Endothelial cell of umbilical vein (primary cell): Measurements from ENCODE around the gene PDZD4. TPM values are rescaled to one million over a fixed set of nuclear protein-coding genes. Genes with fewer than 3 reads are reported as not detected.

ENCODE experiments used
- BruUV-seq: library from RNA; stranded (reverse); fragments of 400-500 nt; replicated peaks from 2 replicates; lab custom pipeline; 2021; lab: Mats Ljungman, UMichigan
- CTCF ChIA-PET: fragments of 300-600, 350-600 bp; sonication (Branson Sonifier 250); formaldehyde crosslinking; loops from one replicate; lab custom pipeline; 2021; ENCODE audit warnings: antibody characterized with exemption, inconsistent platforms; lab: Charles Lee
- POLR2A ChIA-PET: fragments of 300-600, 350-600 bp; sonication (Branson Sonifier 250); formaldehyde crosslinking; loops from one replicate; lab custom pipeline; 2021; ENCODE audit warnings: antibody characterized with exemption, inconsistent platforms; lab: Charles Lee
- DNase-seq: peaks from one replicate; pipeline ENCODE4 v3.0.0-alpha.2; 2011; ENCODE audit warnings: low read depth, low spot score
- FAIRE-seq: peaks from 2 replicates; lab custom pipeline; 2011; peaks lifted over from hg19 to GRCh38; lab: Jason Lieb, UNC
- H2AFZ ChIP-seq: 2 replicates; pipeline ENCODE4 v1.6.0; 2012; ENCODE audit warnings: low read depth, low read length, control low read depth, inconsistent platforms
- H3K27ac ChIP-seq: 2 replicates; pipeline ENCODE4 v1.5.1; 2011; ENCODE audit warnings: low read depth, mild to moderate bottlenecking, control low read depth, low read length, moderate library complexity; ENCODE audit not compliant: insufficient read depth
- H3K27me3 ChIP-seq, 2 experiments: 2 replicates each; pipeline versions ENCODE4 v1.6.0 to v1.6.1; 2011; ENCODE audit warnings: low read length in 2 of 2, mixed read lengths in 1 of 2; ENCODE audit not compliant: control insufficient read depth in 2 of 2, insufficient read depth in 2 of 2
- H3K36me3 ChIP-seq, 2 experiments: 2 replicates in 1 of 2; 3 replicates in 1 of 2; pipeline ENCODE4 v1.5.1; 2011; ENCODE audit warnings: low read length in 2 of 2, mild to moderate bottlenecking in 1 of 2, moderate library complexity in 1 of 2; ENCODE audit not compliant: control insufficient read depth in 2 of 2, insufficient read depth in 2 of 2; ENCODE audit errors: extremely low read depth in 1 of 2
- H3K4me1 ChIP-seq: 3 replicates; pipeline ENCODE4 v1.5.1; 2011; ENCODE audit warnings: mild to moderate bottlenecking, low read length; ENCODE audit not compliant: control insufficient read depth, insufficient read depth; ENCODE audit errors: extremely low read depth
- H3K4me2 ChIP-seq: 2 replicates; pipeline ENCODE4 v1.6.1; 2011; ENCODE audit warnings: low read length, control low read depth, mixed read lengths; ENCODE audit not compliant: insufficient read depth
- H3K4me3 ChIP-seq, 3 experiments: fragments of 200-600 bp in 1 of 3; sonication (generic), shearing (Covaris generic) in 1 of 3; replicated peaks in 1 of 3; 2 replicates each; pipeline ENCODE4 v1.5.1; 2011 to 2016; ENCODE audit warnings: control low read depth in 3 of 3, low read length in 3 of 3, mild to moderate bottlenecking in 2 of 3, inconsistent platforms in 1 of 3, low read depth in 1 of 3, moderate library complexity in 1 of 3; ENCODE audit not compliant: insufficient read depth in 1 of 3
- H3K79me2 ChIP-seq: 2 replicates; pipeline ENCODE4 v1.6.0; 2012; ENCODE audit warnings: low read length, inconsistent platforms; ENCODE audit not compliant: control insufficient read depth, insufficient read depth
- H3K9ac ChIP-seq: replicated peaks from 2 replicates; pipeline ENCODE3; 2011; ENCODE audit warnings: low read length, control low read depth; ENCODE audit not compliant: insufficient read depth; ENCODE audit errors: extremely low read depth
- H3K9me1 ChIP-seq: replicated peaks from 3 replicates; pipeline ENCODE4 v1.6.0; 2011; ENCODE audit warnings: mild to moderate bottlenecking, low read length; ENCODE audit not compliant: control insufficient read depth, insufficient read depth; ENCODE audit errors: extremely low read depth
- H3K9me3 ChIP-seq: replicated peaks from 2 replicates; pipeline ENCODE4 v1.5.1; 2012; ENCODE audit warnings: low read length, inconsistent platforms; ENCODE audit not compliant: control insufficient read depth, insufficient read depth
- H4K20me1 ChIP-seq: replicated peaks from 2 replicates; pipeline ENCODE3; 2011; ENCODE audit warnings: mild to moderate bottlenecking, low read length; ENCODE audit not compliant: control insufficient read depth, insufficient read depth; ENCODE audit errors: extremely low read depth
- EZH2 ChIP-seq: IDR thresholded peaks from 2 replicates; pipeline ENCODE4 v1.6.1; 2012; ENCODE audit warnings: borderline replicate concordance, low read depth, mild to moderate bottlenecking, moderate library complexity, low read length, inconsistent platforms; ENCODE audit not compliant: severe bottlenecking
- GATA2 ChIP-seq: IDR thresholded peaks from 2 replicates; pipeline ENCODE4 v1.7.0; 2011; ENCODE audit warnings: low read depth, mild to moderate bottlenecking, moderate library complexity, mixed read lengths, low read length; ENCODE audit not compliant: insufficient read length, insufficient read depth
- JUN ChIP-seq: IDR thresholded peaks from 2 replicates; pipeline ENCODE4 v1.6.1; 2011; ENCODE audit warnings: borderline replicate concordance, low read depth; ENCODE audit not compliant: insufficient read length, insufficient read depth
- MYC ChIP-seq: IDR thresholded peaks from one replicate; pipeline ENCODE4 v1.6.1; 2011; ENCODE audit warnings: mild to moderate bottlenecking, low read depth, low read length
- POLR2A ChIP-seq: IDR thresholded peaks from 2 replicates; pipeline ENCODE4 v1.6.1; 2012; ENCODE audit warnings: low read depth, mild to moderate bottlenecking, control low read depth, low read length
- POLR2AphosphoS5 ChIP-seq: IDR thresholded peaks from 2 replicates; pipeline ENCODE4 v1.6.1; 2012; ENCODE audit warnings: low read depth, mild to moderate bottlenecking, control low read depth, low read length, moderate library complexity; ENCODE audit not compliant: insufficient read depth
- dilution Hi-C: fragments of 300-500 bp; cut with MboI; formaldehyde crosslinking; loops from one replicate; pipeline ENCODE4 v1.15.0; 2019; ENCODE audit warnings: low sequenced_read_pairs; ENCODE audit not compliant: extremely low pct_ligation_motif_present
- intact Hi-C: fragments of 100-400 bp; cut with micrococcal nuclease; formaldehyde crosslinking; loops from one replicate; pipeline ENCODE4 v1.10.0; 2022
- polyA plus RNA-seq, 4 experiments: library from polyadenylated mRNA; depleted of rRNA in 3 of 4; stranded (reverse) in 3 of 4; unstranded in 1 of 4; fragments of >200 nt; gene quantifications; 2 replicates each; pipeline versions ENCODE4 v1.2.1 to v1.2.3, GENCODE V29; 2011 to 2012; ENCODE audit warnings: missing spikeins in 1 of 4
- total RNA-seq: library from RNA; stranded (reverse); gene quantifications from 2 replicates; pipeline ENCODE4 v1.2.3, GENCODE V29; 2021

The PDZD4 gene
- total and polyA plus RNA-seq, 2 donors (not counting 3 experiments of a cell fraction or from before 2014, with no cell fraction given): 0.07 to 0.09 TPM

DNA sequence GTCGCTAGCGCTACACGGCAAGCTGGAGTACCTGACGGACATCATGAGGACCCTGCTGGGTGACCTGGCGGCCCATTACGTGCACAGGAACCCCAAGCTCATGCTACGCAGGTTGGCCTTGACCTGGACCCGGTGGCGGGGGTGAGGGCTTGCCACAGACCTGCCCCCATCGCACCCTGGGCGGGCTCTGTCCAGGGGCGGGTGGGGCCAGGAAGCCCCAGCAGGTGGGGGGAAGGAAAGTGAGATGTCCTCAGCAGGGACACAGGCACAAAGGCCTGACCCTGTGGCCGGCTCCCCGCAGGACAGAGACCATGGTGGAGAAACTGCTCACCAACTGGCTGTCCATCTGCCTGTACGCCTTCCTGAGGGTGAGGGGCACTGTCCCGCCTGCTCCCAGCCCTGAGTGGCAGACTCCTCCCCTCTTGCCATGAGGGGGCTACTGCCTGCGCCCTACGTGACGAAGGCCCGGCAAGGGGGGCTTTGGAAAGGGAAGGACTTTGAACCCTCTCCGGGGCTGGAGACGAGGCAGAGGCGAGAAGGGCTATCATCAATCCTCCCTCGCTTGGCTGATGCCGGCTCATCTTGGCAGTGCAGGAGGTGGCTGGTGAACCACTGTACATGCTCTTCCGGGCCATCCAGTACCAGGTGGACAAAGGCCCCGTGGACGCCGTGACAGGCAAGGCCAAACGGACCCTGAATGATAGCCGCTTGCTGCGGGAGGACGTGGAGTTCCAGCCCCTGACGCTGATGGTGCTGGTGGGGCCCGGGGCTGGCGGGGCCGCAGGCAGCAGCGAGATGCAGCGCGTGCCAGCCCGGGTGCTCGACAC, 54.8 kb downstream of the PDZD4 start:
- no peak overlapping the region for H3K27ac ChIP-seq
- BruUV-seq: no TSS peak
- no peak overlapping the region for H3K4me3 ChIP-seq
- H3K27me3 ChIP-seq: no peaks in the 10 kb centered on the region
- H3K9me1 ChIP-seq: no peaks in the 10 kb centered on the region
- POLR2A ChIA-PET: no interaction called here
- H3K79me2 ChIP-seq: no peaks in the 10 kb centered on the region
- H3K36me3 ChIP-seq: peaks cover 0 to 20% of the 10 kb centered on the region in 2 experiments
- dilution Hi-C loops: no loop called here
- H3K9me3 ChIP-seq: no peaks in the 10 kb centered on the region
- TF ChIP-seq POLR2A (no peak), GATA2 (no peak), POLR2AphosphoS5 (no peak), EZH2 (no peak), MYC (no peak)
- no peaks in the 10 kb centered on the region for H3K4me1 ChIP-seq
- no peak for DNase-seq
- H3K9ac ChIP-seq: no peak overlapping the region
- FAIRE-seq: no peak
- H3K4me2 ChIP-seq: no peak overlapping the region
- CTCF ChIA-PET: no interaction called here
- H4K20me1 ChIP-seq: no peaks in the 10 kb centered on the region
- intact Hi-C loops: no loop called here
- no peak overlapping the region for H2AFZ ChIP-seq

DNA sequence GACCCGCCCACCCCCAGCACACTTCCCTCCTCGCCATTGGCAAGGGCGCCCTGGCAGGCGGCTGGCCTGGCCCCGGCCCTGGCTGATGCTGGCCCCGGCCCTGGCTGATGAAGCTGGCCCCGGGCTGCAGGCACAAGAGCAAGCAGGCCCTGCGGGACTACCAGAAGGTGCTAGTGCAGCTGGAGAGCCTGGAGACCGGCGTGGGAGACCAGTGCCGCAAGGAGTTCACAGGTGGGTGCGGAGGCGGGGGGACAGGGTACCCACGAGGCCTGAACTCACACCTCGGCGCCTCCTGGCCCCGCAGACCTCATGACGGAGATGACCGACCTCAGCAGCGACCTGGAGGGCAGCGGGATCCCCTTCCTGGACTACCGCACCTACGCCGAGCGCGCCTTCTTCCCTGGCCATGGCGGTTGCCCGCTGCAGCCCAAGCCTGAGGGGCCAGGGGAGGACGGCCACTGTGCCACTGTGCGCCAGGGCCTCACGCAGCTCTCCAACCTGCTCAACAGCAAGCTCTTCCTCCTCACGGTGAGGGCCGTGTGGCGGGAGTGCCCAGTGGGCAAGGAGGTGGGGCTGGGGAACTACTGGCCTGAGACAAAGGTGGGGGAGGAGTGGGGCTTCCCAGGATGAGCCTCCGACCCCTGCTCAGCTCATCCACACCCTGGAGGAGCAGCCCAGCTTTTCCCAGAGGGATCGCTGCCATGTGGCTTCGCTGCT, 55.6 kb downstream of the PDZD4 start:
- Histone ChIP-seq H3K36me3 (peaks cover 0 to 22% of the 10 kb centered on the region in 2 experiments), H2AFZ (no peak overlapping the region), H3K27ac (no peak overlapping the region), H3K27me3 (no peaks in the 10 kb centered on the region), H3K9me1 (no peaks in the 10 kb centered on the region), H3K4me3 (no peak overlapping the region), H3K9ac (no peak overlapping the region), H3K9me3 (no peaks in the 10 kb centered on the region), H3K4me1 (no peaks in the 10 kb centered on the region), H4K20me1 (no peaks in the 10 kb centered on the region), H3K79me2 (no peaks in the 10 kb centered on the region), H3K4me2 (no peak overlapping the region)
- TF ChIP-seq POLR2AphosphoS5 (no peak), JUN (no peak), EZH2 (no peak), POLR2A (no peak)
- no TSS peak for BruUV-seq
- ChIA-PET CTCF (no interaction called here), POLR2A (no interaction called here)
- dilution Hi-C loops: no loop called here
- intact Hi-C loops: no loop called here
- no peak for FAIRE-seq
- DNase-seq: no peak
